ENCODE measurements around the gene BICDL2.
A peak's percentile ranks its signal among the peaks of the same experiment; 100 is the strongest.

DNA sequence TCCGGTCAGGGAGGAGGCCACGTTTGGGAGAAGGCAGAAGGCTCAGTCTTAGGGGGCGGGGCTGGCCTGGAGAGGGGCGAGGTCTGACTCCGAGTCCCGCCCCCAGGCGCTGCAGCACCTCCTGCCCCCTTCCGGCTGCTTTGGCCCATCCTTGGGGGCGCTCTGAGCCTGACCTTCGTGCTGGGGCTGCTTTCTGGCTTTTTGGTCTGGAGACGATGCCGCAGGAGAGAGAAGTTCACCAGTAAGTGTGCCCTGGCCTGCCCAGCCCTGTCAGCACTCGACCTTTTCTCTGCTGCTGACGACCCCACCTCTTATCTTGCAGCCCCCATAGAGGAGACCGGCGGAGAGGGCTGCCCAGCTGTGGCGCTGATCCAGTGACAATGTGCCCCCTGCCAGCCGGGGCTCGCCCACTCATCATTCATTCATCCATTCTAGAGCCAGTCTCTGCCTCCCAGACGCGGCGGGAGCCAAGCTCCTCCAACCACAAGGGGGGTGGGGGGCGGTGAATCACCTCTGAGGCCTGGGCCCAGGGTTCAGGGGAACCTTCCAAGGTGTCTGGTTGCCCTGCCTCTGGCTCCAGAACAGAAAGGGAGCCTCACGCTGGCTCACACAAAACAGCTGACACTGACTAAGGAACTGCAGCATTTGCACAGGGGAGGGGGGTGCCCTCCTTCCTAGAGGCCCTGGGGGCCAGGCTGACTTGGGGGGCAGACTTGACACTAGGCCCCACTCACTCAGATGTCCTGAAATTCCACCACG lies 15.1 kb downstream of the BICDL2 start:
- TF ChIP-seq POLR2AphosphoS5 (IDR thresholded peaks at IDR 0.05) (no peak), POLR2A (IDR thresholded peaks at IDR 0.05; ENCODE audit: low read depth) (no peak)
- TF ChIP-seq, protein P1, sequence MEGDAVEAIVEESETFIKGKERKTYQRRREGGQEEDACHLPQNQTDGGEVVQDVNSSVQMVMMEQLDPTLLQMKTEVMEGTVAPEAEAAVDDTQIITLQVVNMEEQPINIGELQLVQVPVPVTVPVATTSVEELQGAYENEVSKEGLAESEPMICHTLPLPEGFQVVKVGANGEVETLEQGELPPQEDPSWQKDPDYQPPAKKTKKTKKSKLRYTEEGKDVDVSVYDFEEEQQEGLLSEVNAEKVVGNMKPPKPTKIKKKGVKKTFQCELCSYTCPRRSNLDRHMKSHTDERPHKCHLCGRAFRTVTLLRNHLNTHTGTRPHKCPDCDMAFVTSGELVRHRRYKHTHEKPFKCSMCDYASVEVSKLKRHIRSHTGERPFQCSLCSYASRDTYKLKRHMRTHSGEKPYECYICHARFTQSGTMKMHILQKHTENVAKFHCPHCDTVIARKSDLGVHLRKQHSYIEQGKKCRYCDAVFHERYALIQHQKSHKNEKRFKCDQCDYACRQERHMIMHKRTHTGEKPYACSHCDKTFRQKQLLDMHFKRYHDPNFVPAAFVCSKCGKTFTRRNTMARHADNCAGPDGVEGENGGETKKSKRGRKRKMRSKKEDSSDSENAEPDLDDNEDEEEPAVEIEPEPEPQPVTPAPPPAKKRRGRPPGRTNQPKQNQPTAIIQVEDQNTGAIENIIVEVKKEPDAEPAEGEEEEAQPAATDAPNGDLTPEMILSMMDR (IDR thresholded peaks at IDR 0.05): peak in 2 of 3 experiments; percentile 37 to 39

All from esophagus muscularis mucosa (tissue), 3 donors.